GM19452 (cell line): ENCODE results near the gene PCDHB16.
"Not testable (repeated sequence)": the region's sequence is repeated elsewhere in the genome, so short reads cannot be mapped to it uniquely, and the experiment has no call there.

Experiments used
- ATAC-seq: cut with Tn5 transposase; IDR thresholded peaks from one replicate; pipeline ENCODE4 v1.9.1; 2021; ENCODE audit not compliant: unreplicated experiment

The PCDHB16 gene

DNA sequence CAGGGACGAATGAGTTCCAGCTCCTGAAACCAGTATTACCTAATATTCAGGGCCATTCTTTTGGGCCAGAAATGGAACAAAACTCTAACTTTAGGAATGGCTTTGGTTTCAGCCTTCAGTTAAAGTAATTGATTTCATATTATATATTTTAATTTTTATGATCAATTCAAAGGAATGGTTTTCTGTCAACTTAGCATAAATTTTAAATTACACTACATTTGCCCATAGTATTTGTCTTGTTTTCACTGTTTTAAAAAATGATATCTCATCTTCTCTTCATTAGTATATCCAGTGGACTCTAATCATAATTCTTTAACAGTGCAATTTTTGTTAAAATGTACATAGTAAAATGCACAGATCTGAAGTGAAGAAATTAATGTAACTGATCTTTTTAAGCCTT, 1.9 kb upstream of the PCDHB16 start:
- no peak for ATAC-seq

DNA sequence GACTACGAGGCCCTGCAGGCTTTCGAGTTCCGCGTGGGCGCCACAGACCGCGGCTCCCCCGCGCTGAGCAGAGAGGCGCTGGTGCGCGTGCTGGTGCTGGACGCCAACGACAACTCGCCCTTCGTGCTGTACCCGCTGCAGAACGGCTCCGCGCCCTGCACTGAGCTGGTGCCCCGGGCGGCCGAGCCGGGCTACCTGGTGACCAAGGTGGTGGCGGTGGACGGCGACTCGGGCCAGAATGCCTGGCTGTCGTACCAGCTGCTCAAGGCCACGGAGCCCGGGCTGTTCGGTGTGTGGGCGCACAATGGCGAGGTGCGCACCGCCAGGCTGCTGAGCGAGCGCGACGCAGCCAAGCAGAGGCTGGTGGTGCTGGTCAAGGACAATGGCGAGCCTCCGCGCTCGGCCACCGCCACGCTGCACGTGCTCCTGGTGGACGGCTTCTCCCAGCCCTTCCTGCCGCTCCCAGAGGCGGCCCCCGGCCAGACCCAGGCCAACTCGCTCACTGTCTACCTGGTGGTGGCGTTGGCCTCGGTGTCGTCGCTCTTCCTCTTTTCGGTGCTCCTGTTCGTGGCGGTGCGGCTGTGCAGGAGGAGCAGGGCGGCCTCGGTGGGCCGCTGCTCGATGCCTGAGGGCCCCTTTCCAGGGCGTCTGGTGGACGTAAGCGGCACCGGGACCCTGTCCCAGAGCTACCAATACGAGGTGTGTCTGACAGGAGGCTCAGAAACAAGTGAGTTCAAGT, 2.1 kb downstream of the PCDHB16 start:
- not testable (repeated sequence) for ATAC-seq

DNA sequence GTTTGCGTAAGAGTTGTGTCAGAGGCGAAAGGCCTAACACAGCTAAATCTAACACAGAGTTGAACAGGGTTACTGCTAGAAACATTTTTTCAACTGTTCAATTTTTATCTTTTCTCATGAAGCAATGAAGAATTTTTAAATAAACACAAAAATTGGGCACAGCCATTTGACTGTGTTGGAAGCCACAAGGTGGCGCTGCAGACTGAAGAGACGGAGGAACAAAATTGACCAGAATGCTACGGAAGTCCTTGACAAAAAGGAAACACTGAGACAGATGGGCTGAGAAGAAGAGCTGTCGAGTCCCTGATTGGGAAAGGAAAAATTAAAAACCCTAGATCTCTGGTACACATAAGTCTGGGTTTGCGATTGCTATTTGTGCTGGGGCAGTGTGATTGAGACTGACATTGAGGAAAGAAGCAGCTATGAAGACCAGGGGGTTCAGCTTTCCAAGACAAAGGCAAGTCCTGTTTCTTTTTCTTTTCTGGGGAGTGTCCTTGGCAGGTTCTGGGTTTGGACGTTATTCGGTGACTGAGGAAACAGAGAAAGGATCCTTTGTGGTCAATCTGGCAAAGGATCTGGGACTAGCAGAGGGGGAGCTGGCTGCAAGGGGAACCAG, 4.8 kb downstream of the PCDHB16 start, which contains the start of gene PCDHB9:
PCDHB9 (plus strand) TSS at position 265 of the 616 bp plus-strand sequence; CDS start at position 423, 158 bp downstream.
- ATAC-seq: no peak

- ATAC-seq: not testable (repeated sequence)
Observed at GRCh38 chr5:141188682-141189081, 6.5 kb downstream of the PCDHB16 start.

- ATAC-seq: not testable (repeated sequence)
Observed at GRCh38 chr5:141189131-141189530, 6.9 kb downstream of the PCDHB16 start.

DNA sequence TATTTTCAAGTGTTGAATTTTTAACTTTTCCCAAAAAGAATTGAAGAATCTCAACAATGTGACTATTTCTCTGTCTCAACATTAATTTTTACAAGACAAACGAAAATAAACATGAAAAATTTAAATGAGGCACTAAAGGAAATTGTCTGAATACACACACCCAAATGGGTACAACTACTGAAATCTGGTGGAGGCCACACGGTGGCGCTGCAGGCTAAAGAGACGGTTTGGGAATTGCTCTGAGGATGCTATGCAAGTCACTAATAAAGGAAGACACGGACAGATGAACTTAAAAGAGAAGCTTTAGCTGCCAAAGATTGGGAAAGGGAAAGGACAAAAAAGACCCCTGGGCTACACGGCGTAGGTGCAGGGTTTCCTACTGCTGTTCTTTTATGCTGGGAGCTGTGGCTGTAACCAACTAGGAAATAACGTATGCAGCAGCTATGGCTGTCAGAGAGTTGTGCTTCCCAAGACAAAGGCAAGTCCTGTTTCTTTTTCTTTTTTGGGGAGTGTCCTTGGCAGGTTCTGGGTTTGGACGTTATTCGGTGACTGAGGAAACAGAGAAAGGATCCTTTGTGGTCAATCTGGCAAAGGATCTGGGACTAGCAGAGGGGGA, 10.0 kb downstream of the PCDHB16 start, which contains the start of gene PCDHB10:
PCDHB10 (plus strand) TSS at position 244 of the 616 bp plus-strand sequence; CDS start at position 444, 200 bp downstream.
- no peak for ATAC-seq

DNA sequence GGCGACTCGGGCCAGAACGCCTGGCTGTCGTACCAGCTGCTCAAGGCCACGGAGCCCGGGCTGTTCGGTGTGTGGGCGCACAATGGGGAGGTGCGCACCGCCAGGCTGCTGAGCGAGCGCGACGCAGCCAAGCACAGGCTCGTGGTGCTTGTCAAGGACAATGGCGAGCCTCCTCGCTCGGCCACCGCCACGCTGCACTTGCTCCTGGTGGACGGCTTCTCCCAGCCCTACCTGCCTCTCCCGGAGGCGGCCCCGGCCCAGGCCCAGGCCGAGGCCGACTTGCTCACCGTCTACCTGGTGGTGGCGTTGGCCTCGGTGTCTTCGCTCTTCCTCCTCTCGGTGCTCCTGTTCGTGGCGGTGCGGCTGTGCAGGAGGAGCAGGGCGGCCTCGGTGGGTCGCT, 12.1 kb downstream of the PCDHB16 start:
- not testable (repeated sequence) for ATAC-seq

GRCh38 chr5:141196363-141196762, 14.2 kb downstream of the PCDHB16 start:
- no peak for ATAC-seq

DNA sequence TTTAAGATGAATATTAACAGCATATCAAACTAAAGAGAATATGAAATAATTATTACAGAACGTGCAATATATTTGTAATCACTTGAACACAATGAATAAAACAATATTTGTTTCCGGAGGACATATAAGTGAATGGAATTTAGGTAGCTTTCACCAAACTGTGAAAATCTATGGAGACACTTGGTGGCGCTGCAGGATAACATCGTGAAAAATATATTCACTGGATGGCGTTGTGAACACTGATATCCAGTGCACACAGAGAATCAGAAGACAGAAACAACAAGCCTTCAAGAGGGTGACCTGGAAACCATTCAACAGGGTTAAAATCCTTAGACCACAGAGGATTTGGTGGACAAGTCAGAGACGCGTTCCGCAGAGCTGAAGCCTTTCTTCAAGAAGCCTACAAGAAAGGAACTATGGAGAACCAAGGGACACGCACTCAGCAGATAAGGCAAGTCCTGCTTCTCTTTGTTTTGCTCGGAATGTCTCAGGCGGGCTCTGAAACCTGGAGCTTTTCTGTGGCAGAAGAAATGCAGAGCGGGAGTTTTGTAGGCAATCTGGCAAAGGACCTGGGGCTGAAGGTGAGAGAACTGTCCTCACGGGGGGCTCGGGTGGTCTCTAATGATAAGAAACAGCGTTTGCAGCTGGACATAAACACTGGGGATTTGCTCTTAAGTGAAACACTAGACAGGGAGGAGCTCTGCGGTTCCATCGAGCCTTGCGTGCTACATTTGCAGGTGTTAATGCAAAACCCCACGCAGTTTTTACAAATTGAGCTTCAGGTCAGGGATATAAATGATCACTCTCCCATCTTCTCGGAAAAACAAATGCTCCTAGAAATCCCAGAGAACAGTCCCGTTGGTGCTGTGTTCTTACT, 17.4 kb downstream of the PCDHB16 start, which contains the start of gene PCDHB11:
PCDHB11 (plus strand) TSS at position 269 of the 877 bp plus-strand sequence; CDS start at position 417, 148 bp downstream.
- no peak for ATAC-seq

DNA sequence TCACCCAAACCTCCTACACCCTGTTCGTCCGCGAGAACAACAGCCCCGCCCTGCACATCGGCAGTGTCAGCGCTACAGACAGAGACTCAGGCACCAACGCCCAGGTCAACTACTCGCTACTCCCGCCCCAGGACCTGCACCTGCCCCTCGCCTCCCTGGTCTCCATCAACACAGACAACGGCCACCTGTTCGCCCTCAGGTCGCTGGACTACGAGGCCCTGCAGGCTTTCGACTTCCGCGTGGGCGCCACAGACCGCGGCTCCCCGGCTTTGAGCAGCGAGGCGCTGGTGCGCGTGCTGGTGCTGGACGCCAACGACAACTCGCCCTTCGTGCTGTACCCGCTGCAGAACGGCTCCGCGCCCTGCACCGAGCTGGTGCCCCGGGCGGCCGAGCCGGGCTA, 18.9 kb downstream of the PCDHB16 start:
- ATAC-seq: not testable (repeated sequence)

DNA sequence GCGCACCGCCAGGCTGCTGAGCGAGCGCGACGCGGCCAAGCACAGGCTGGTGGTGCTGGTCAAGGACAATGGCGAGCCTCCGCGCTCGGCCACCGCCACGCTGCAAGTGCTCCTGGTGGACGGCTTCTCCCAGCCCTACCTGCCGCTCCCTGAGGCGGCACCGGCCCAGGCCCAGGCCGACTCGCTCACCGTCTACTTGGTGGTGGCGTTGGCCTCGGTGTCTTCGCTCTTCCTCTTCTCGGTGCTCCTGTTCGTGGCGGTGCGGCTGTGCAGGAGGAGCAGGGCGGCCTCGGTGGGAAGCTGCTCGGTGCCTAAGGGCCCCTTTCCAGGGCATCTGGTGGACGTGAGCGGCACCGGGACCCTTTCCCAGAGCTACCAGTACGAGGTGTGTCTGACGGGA, 19.5 kb downstream of the PCDHB16 start:
- ATAC-seq: not testable (repeated sequence)

- ATAC-seq: no peak
Observed at GRCh38 chr5:141208478-141208877, 26.3 kb downstream of the PCDHB16 start, which contains the start of gene PCDHB12. Gene PCDHB12 (plus strand): TSS chr5:141208719. CDS start chr5:141208908, 189 bp downstream.

- ATAC-seq: not testable (repeated sequence)
Observed at GRCh38 chr5:141210281-141210680, 28.1 kb downstream of the PCDHB16 start.

GRCh38 chr5:141210849-141211248, 28.7 kb downstream of the PCDHB16 start:
- not testable (repeated sequence) for ATAC-seq

DNA sequence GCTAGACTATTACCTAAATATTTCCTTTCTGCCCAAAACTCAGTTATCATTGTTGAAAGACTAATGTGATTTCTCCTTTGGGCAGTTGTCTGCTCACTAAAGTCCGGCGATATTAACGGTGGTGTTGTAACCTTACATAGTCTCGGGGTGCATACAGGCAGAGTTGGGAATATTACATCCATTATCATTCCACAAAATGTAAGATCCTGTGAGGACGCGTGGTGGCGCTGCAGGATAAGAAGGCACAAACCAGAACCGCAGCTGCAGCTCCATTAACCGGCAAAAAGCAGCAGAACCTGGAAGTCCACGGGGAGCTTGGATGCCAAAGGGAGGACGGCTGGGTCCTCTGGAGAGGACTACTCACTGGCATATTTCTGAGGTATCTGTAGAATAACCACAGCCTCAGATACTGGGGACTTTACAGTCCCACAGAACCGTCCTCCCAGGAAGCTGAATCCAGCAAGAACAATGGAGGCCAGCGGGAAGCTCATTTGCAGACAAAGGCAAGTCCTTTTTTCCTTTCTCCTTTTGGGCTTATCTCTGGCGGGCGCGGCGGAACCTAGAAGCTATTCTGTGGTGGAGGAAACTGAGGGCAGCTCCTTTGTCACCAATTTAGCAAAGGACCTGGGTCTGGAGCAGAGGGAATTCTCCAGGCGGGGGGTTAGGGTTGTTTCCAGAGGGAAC, 31.6 kb downstream of the PCDHB16 start, which contains the start of gene PCDHB13:
PCDHB13 (plus strand) TSS at position 264 of the 684 bp plus-strand sequence; CDS start at position 469, 205 bp downstream.
- ATAC-seq: not testable (repeated sequence)

DNA sequence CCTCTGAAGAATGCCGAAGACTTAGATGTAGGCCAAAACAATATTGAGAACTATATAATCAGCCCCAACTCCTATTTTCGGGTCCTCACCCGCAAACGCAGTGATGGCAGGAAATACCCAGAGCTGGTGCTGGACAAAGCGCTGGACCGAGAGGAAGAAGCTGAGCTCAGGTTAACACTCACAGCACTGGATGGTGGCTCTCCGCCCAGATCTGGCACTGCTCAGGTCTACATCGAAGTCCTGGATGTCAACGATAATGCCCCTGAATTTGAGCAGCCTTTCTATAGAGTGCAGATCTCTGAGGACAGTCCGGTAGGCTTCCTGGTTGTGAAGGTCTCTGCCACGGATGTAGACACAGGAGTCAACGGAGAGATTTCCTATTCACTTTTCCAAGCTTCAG, 32.4 kb downstream of the PCDHB16 start:
- ATAC-seq: not testable (repeated sequence)

DNA sequence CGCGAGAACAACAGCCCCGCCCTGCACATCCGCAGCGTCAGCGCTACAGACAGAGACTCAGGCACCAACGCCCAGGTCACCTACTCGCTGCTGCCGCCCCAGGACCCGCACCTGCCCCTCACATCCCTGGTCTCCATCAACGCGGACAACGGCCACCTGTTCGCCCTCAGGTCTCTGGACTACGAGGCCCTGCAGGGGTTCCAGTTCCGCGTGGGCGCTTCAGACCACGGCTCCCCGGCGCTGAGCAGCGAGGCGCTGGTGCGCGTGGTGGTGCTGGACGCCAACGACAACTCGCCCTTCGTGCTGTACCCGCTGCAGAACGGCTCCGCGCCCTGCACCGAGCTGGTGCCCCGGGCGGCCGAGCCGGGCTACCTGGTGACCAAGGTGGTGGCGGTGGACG, 33.3 kb downstream of the PCDHB16 start:
- not testable (repeated sequence) for ATAC-seq

- ATAC-seq: not testable (repeated sequence)
Observed at GRCh38 chr5:141216035-141216434, 33.8 kb downstream of the PCDHB16 start.

- no peak for ATAC-seq
Observed at GRCh38 chr5:141223112-141223783, 41.1 kb downstream of the PCDHB16 start, which contains the start of gene PCDHB14. Gene PCDHB14 (plus strand): TSS chr5:141223343. CDS start chr5:141223506, 163 bp downstream.
